ENCODE measurements around the gene CLTB.

CLTB gene

DNA sequence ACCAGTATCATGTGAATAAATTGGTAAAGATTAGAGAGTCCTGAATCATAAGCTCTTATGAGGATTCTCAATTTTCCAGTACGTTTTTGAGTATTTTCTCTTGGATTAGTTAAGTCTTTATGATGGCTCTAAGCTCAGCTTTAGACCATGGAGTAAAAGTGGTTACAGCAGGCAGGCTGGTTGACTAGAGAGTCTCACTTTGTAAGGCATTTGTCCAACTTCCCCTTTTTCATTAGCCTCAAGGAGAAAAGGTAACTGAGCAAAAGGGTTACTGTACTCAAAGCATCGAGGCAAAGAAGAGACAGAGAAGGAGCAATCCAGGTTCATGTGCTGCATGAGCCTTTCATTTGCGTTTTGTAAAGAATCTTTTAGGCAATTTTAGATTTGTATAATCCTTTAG lies 36.5 kb downstream of the CLTB start:
- DNase-seq = no peak

DNA sequence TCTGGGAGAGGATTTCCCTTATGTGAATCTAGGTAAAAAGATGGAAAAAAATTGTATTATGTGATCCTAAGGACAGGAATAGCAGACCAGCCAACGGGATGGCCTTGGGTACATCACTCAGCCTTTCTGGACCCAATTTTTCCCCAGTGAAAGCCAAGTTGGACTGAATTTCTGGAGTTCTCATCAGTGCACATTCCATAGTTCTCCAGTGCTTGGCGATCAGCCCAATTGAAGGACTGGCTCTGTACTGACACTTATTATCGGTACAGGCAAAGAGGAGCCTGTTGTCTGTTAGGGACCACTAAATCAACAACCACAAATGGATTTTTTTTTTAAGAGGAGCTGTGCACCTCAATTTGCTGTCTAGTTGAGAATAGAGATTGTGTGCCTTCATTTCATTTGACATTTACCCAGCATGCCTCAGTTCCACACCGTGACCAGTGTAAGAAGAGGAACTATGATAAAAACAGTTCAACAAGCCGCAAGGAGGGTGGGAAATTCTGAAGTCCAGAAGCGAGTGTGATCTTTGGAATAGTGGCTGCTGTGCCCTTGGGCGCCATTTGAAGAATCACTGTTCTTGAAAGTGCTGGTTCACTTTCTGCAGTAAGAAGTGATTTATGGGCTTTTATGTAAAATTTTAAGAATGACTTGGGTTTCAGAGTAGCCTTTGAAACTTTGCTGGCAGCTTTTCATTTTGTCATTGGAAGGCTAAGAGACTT lies 43.1 kb downstream of the CLTB start:
- DNase-seq = no peak

- no peak for DNase-seq
Observed at GRCh38 chr5:176371621-176372539, 44.5 kb downstream of the CLTB start.

DNA sequence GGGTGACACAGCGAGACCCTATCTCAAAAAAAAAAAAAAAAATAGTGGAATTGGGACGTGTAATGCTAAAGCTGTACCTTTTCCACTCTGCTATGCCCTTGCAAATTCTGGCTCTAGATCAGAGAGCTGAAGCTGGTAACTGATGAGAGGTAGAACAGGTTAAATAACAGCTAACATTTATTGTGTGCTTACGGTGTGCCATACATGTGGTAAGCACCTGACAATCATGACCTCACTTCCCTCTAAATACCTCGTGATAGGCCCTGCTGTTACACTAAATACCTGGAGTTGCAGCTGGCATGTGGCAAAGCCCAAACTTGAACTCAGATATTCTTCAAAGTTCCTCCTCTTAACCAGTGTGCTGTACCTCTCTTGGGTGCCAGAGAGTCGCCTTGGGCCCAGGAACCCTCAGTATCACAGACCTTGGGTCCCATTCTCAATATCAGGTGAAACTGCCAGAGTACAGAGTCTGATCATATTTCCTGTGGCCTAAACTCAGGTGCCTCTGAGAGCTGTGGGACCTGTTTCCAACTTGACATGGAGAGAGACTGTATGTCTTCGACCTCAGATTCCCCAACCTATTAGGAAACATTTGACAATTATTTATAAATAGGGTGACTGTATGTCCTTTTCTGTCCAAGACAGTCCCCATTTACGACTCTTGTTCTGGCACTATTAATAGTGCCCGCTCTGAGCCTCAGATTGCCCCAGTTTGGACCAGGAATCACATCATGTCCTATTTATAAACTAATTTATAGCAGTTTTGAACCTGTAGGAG lies 46.2 kb downstream of the CLTB start:
- DNase-seq = no peak

DNA sequence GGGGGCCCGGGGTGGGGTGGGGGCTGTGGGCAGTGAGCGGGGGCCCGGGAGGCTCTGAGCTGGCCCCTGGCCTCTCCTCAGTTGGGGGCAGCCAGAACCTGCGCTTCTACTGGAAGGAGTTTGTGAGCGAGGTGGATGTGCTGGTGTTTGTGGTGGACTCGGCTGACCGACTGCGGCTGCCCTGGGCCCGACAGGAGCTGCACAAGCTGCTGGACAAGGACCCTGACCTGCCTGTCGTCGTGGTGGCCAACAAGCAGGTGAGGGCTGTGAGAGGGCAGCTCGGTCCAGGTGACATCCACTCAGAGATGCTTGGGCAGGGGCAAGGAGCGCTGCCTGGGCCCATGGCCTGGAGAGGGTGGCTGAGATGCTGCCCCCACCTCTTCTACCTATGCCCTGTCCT lies 47.6 kb downstream of the CLTB start:
- no peak for DNase-seq

DNA sequence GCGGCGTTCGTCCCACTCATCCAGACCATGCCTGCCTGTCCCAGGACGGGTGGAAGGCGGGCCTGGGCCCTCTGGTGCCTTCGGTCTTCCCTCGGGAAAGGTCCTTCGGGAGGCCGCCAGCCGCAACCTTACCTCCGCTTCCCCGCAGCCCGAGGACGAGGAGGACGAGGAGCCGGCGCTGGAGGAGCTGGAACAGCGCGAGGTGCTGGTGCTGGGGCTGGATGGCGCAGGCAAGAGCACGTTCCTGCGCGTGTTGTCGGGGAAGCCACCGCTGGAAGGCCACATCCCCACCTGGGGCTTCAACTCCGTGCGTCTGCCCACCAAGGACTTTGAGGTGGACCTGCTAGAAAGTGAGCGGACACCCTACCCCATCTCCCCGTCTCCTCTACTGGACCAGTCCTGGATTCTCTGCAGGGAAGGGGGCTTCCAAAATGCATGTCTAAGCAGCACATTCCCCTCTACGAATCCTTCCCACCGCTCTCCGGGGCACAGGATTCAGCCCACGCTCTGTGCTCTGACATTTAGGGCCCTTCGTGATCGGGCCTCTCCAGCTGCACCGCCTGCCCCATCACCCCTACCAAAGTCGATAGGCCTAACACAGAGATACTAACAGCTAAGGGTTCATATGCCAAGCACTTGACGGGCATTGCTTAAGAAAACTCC lies 50.0 kb downstream of the CLTB start:
- no peak for DNase-seq

DNA sequence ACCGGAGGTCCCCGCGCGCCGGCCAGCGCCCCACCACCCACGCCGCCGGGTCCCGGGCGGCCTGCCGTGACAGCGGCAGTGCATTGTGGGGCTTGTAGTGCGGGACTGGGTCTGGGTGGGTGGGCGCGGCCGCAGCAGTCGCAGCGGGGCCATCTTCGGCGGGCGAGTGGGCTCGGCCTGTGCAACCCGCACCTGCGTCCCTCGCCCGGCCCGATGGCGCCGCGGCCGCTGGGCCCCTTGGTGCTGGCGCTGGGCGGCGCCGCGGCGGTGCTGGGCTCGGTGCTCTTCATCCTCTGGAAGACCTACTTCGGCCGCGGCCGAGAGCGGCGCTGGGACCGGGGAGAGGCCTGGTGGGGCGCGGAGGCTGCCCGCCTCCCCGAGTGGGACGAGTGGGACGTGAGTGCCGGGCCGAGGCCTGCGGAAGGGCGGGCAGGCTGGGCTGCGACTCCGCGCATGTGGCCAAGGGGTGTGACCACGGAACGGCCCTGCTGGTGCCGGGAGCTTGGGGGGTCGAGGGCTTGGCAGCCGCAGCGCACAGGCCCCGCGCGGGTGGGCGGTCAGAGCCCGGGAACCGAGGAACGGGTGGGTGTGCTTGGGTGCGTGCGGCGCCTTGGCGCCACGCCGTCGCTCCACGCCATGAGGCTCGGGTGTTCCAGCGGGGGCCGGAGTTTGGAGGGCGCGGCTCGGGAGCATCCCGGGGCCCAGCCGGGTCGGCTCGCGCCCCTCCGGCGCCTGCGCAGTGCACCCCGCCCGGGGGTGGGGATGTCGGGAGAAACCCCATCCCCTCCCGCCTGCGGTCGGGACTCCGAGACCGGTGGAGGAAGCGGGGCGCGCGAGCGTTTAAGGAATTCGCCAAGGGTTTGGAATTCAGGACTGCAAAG lies 50.7 kb downstream of the CLTB start, which contains the start of gene ARL10:
Gene ARL10 (plus strand): TSS at position 137 of the 881 bp plus-strand sequence. CDS start 77 bp downstream, at position 214.
- DNase-seq = peak; percentile 32 to 63

- DNase-seq = no peak
Observed at GRCh38 chr5:176364765-176365350, 51.5 kb downstream of the CLTB start.

DNA sequence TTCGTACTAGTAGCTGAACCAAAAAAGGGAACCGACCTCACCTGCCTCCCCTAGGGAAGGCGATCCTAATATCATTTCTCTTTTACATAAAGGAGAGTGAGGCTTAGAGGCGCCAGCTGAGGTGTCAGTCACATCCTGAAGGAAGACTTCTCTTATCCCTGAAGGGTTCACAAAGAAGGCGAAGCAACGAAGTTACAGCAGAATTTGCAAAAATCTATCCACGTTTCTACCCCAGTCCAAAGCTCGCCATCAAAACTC lies 54.2 kb downstream of the CLTB start:
- no peak for DNase-seq

DNA sequence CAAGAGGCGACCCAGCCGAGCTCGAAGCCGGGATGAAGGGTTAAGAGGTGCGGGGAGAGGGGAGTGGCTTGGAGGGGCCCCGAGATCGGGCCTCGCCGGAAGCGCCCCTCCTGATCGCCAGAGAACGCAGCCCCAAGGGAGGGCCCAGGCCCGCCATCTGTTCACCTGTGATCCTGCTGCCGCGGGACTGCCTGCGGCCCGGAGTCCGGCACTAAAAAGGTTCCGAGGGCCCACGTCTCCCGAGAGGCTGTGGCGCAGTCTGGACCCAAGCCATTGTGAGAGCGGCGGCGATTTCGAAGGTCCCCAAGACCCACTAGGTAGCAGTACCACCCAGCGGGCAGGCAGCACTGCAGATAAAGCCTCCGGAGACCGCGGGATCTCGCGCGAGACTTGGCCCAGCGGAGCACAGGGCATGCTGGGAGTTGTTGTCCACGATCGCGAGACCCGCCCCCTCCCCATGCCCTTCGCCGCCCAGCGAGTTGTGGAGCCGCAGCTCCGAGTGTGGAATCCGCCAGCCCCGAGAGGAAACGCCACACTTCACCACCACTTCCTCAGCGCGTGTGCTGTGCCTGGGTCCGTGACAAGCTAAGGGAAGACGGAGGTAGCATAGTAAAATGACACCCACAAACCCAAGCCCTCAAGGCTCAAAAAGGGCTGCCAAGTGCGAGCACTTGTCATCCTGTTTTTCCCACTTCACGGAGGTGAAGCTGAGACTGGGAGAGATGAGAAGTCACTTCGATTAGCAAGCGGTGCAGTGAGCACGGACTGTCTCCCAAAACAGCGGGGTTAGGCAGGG lies 54.7 kb downstream of the CLTB start, which contains the start of gene KIAA1191:
Gene KIAA1191 (minus strand): TSS at position 328 of the 796 bp plus-strand sequence. CDS start 2,256 bp downstream, outside the sequence.
- peak; percentile 72 to 88 for DNase-seq

GRCh38 chr5:176360894-176361436 lies 55.4 kb downstream of the CLTB start:
- no peak for DNase-seq

DNA sequence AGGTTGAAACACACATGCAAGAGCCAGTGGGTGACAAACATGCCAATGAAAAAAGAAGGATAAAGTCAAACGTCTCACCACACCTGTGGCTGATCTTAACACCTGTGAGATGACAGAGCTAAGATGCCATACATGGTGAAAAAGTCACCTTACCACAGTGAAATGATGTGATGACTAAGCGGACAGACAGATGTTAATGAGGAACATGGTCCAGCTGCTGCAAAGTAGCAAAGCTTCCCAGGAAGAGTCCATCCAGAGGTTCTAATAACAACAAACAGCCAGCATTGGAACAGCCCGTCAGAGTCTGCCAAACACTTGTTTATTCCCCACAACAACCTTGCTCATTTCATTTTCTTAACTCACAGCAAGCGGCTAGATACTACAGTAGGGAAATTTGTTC lies 56.7 kb downstream of the CLTB start:
- no peak for DNase-seq

- DNase-seq = no peak
Observed at GRCh38 chr5:176356179-176356566, 60.2 kb downstream of the CLTB start.

- DNase-seq = peak; percentile 33 to 52
Observed at GRCh38 chr5:176355400-176356178, 60.8 kb downstream of the CLTB start.

GRCh38 chr5:176353533-176353932 lies 62.8 kb downstream of the CLTB start:
- no peak for DNase-seq

- DNase-seq = no peak
Observed at GRCh38 chr5:176352116-176352878, 64.0 kb downstream of the CLTB start.

- no peak for DNase-seq
Observed at GRCh38 chr5:176350416-176350815, 65.9 kb downstream of the CLTB start.

GRCh38 chr5:176342766-176343458 lies 73.4 kb downstream of the CLTB start:
- peak in 1 of 2 experiments; percentile 62 for DNase-seq

All from NCI-H524 (cell line).